ENCODE data around the gene MATK. TPM values are rescaled to one million over a fixed set of nuclear protein-coding genes. Genes with fewer than 3 reads are reported as not detected.
"Not testable (repeated sequence)": the region's sequence is repeated elsewhere in the genome, so short reads cannot be mapped to it uniquely, and the experiment has no call there.

The MATK gene
- total RNA-seq, 1 experiment from 2014 or later: not detected

- Mint-ChIP-seq H3K4me1 (ENCODE audit: low read depth, unreplicated experiment) (peaks cover 7% of the 10 kb centered on the region), H3K27ac (ENCODE audit: unreplicated experiment) (peak within 1 kb of the TSS; percentile 89), H3K27me3 (ENCODE audit: unreplicated experiment) (no peaks in the 10 kb centered on the region), H3K4me3 (ENCODE audit: low read depth, unreplicated experiment) (peak within 1 kb of the TSS; percentile 91), H3K9me3 (ENCODE audit: low read depth, unreplicated experiment) (no peaks in the 10 kb centered on the region), H3K36me3 (ENCODE audit: insufficient read depth, unreplicated experiment) (peaks cover 25% of the 10 kb centered on the region)
- no TSS peak for BruUV-seq (replicated peaks)
- peak; percentile 90 for DNase-seq
- intact Hi-C loops (cut with micrococcal nuclease; ENCODE audit: unreplicated experiment): no loop called here
- CTCF ChIA-PET: interaction anchor here (1.0 to 2.3 kb wide), 2 partner anchors 53 to 60 kb away, joined by 5 to 7 read pairs; partner anchors contain the start of gene TJP3
- peak; percentile 64 for TF ChIP-seq CTCF (IDR thresholded peaks at IDR 0.05; ENCODE audit: unreplicated experiment)
Observed at GRCh38 chr19:3761382-3762129, 24.6 kb downstream of the MATK start, which contains the start of gene APBA3. APBA3 (minus strand) TSS chr19:3761692; CDS start chr19:3760264, 1,428 bp downstream.

- Mint-ChIP-seq H3K27me3 (ENCODE audit: unreplicated experiment) (no peaks in the 10 kb centered on the region), H3K9me3 (ENCODE audit: low read depth, unreplicated experiment) (no peaks in the 10 kb centered on the region), H3K4me3 (ENCODE audit: low read depth, unreplicated experiment) (peak overlapping the region; percentile 91), H3K36me3 (ENCODE audit: insufficient read depth, unreplicated experiment) (peaks cover 21% of the 10 kb centered on the region), H3K27ac (ENCODE audit: unreplicated experiment) (peak overlapping the region; percentile 80), H3K4me1 (ENCODE audit: low read depth, unreplicated experiment) (peaks cover 7% of the 10 kb centered on the region)
- no TSS peak for BruUV-seq (replicated peaks)
- CTCF ChIA-PET: interaction anchor here (2.3 kb wide), 1 partner anchor 52 kb away, joined by 7 read pairs; the partner anchor contains the start of gene TJP3
- TF ChIP-seq CTCF (IDR thresholded peaks at IDR 0.05; ENCODE audit: unreplicated experiment): no peak
- intact Hi-C loops (cut with micrococcal nuclease; ENCODE audit: unreplicated experiment): no loop called here
- DNase-seq: no peak
Observed at GRCh38 chr19:3760871-3761361, 25.3 kb downstream of the MATK start.

- no peak for TF ChIP-seq CTCF (IDR thresholded peaks at IDR 0.05; ENCODE audit: unreplicated experiment)
- no peak overlapping the region for H3K27ac Mint-ChIP-seq (ENCODE audit: unreplicated experiment)
- peaks cover 28% of the 10 kb centered on the region for H3K36me3 Mint-ChIP-seq (ENCODE audit: insufficient read depth, unreplicated experiment)
- no peaks in the 10 kb centered on the region for H3K9me3 Mint-ChIP-seq (ENCODE audit: low read depth, unreplicated experiment)
- BruUV-seq (replicated peaks): no TSS peak
- CTCF ChIA-PET: no interaction called here
- no peak for DNase-seq
- intact Hi-C loops (cut with micrococcal nuclease; ENCODE audit: unreplicated experiment): no loop called here
- no peaks in the 10 kb centered on the region for H3K27me3 Mint-ChIP-seq (ENCODE audit: unreplicated experiment)
- H3K4me1 Mint-ChIP-seq (ENCODE audit: low read depth, unreplicated experiment): peaks cover 7% of the 10 kb centered on the region
- H3K4me3 Mint-ChIP-seq (ENCODE audit: low read depth, unreplicated experiment): no peak overlapping the region
Observed at GRCh38 chr19:3759482-3760254, 26.5 kb downstream of the MATK start.

- CTCF ChIA-PET: interaction anchor here (0.6 kb wide), 1 partner anchor 68 kb away, joined by 3 read pairs; no protein-coding TSS in a partner anchor
- intact Hi-C loops (cut with micrococcal nuclease; ENCODE audit: unreplicated experiment): not testable (repeated sequence)
Observed at GRCh38 chr19:3758297-3758696, 27.9 kb downstream of the MATK start.

GRCh38 chr19:3757705-3758104 is 28.5 kb downstream of the MATK start:
- DNase-seq; H3K27me3 Mint-ChIP-seq (ENCODE audit: unreplicated experiment); H3K4me1 Mint-ChIP-seq (ENCODE audit: low read depth, unreplicated experiment); H3K27ac Mint-ChIP-seq (ENCODE audit: unreplicated experiment); BruUV-seq (replicated peaks); H3K4me3 Mint-ChIP-seq (ENCODE audit: low read depth, unreplicated experiment); CTCF ChIA-PET; H3K9me3 Mint-ChIP-seq (ENCODE audit: low read depth, unreplicated experiment); intact Hi-C loops (cut with micrococcal nuclease; ENCODE audit: unreplicated experiment): not testable (repeated sequence)
- H3K36me3 Mint-ChIP-seq (ENCODE audit: insufficient read depth, unreplicated experiment): peaks cover 31% of the 10 kb centered on the region

More at GRCh38 chr19:3758297-3758696, 27.9 kb downstream of the MATK start:
- not testable (repeated sequence) for H3K4me1 Mint-ChIP-seq (ENCODE audit: low read depth, unreplicated experiment); H3K4me3 Mint-ChIP-seq (ENCODE audit: low read depth, unreplicated experiment); BruUV-seq (replicated peaks); H3K27me3 Mint-ChIP-seq (ENCODE audit: unreplicated experiment); DNase-seq; H3K9me3 Mint-ChIP-seq (ENCODE audit: low read depth, unreplicated experiment); H3K27ac Mint-ChIP-seq (ENCODE audit: unreplicated experiment)
- H3K36me3 Mint-ChIP-seq (ENCODE audit: insufficient read depth, unreplicated experiment): peaks cover 34% of the 10 kb centered on the region
